Uterus (tissue), 2 donors: ENCODE measurements around the gene ERCC3.

ENCODE experiments used
- POLR2A ChIP-seq, 2 donors: fragments of 450-650 bp; IDR thresholded peaks; one replicate each; pipeline ENCODE4 v1.6.1; 2016; ENCODE audit warnings: antibody characterized with exemption in 2 of 2, mild to moderate bottlenecking in 1 of 2, moderate library complexity in 1 of 2
- TF ChIP-seq, protein P1 (sequence below), 4 experiments: fragments of 200-600 bp in 2 of 4; fragments of 450-650 bp in 2 of 4; sonication (generic) in 2 of 4; IDR thresholded peaks; one replicate each; pipeline ENCODE4 v1.5.1; 2016 to 2019; ENCODE audit warnings: antibody characterized with exemption in 4 of 4, mild to moderate bottlenecking in 2 of 4, moderate library complexity in 1 of 4

DNA sequence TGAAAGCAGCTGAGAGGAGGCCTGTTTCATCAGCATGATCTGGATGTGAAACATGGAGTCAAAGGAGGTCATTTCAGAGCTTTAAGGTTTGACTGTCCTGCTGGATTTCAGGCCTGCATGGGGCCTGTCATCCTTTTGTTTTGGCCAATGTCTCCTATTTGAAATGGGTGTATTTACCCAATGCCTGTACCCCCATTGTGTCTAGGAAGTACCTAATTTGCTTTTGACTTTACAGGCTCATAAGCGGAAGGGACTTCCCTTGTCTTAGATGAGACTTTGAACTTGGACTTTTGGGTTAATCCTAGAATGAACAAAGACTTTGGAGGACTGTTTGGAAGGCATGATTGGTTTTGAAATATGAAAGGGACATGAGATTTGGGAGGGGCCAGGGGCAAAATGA lies 54.5 kb downstream of the ERCC3 start:
- no peak for TF ChIP-seq POLR2A (IDR thresholded peaks at IDR 0.05)
- TF ChIP-seq, protein P1, sequence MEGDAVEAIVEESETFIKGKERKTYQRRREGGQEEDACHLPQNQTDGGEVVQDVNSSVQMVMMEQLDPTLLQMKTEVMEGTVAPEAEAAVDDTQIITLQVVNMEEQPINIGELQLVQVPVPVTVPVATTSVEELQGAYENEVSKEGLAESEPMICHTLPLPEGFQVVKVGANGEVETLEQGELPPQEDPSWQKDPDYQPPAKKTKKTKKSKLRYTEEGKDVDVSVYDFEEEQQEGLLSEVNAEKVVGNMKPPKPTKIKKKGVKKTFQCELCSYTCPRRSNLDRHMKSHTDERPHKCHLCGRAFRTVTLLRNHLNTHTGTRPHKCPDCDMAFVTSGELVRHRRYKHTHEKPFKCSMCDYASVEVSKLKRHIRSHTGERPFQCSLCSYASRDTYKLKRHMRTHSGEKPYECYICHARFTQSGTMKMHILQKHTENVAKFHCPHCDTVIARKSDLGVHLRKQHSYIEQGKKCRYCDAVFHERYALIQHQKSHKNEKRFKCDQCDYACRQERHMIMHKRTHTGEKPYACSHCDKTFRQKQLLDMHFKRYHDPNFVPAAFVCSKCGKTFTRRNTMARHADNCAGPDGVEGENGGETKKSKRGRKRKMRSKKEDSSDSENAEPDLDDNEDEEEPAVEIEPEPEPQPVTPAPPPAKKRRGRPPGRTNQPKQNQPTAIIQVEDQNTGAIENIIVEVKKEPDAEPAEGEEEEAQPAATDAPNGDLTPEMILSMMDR (IDR thresholded peaks at IDR 0.05): no peak
